T-cell (primary cell): ENCODE results near the gene TSPAN3. TPM values are rescaled to one million over a fixed set of nuclear protein-coding genes. Genes with fewer than 3 reads are reported as not detected.

ENCODE experiments used
- ATAC-seq, 4 experiments: fragments of 200-7000 bp in 3 of 4; fragments of 150-1000 bp in 1 of 4; cut with Tn5 transposase; replicated peaks in 1 of 4; 1 replicate in 3 of 4; 2 replicates in 1 of 4; pipeline ENCODE4 v1.10.0; 2021; ENCODE audit warnings: moderate library complexity in 3 of 4, mild to moderate bottlenecking in 2 of 4, moderate number of reproducible peaks in 1 of 4
- CTCF ChIA-PET, 2 donors: fragments of 300-600 bp; sonication (Branson Sonifier 250); formaldehyde crosslinking; loops; one replicate each; lab custom pipeline; 2022; ENCODE audit warnings: antibody characterized with exemption in 2 of 2; lab: Charles Lee
- POLR2A ChIA-PET, 2 donors: fragments of 300-600 bp; sonication (Branson Sonifier 250); formaldehyde crosslinking; loops; one replicate each; lab custom pipeline; 2022; ENCODE audit warnings: antibody characterized with exemption in 2 of 2; lab: Charles Lee
- DNase-seq, 35 experiments: peaks; one replicate each; pipeline versions ENCODE4 v3.0.0 to v3.0.0-alpha.2; 2013 to 2023
- H3K27ac ChIP-seq: one replicate; pipeline ENCODE4 v1.5.1; 2013; ENCODE audit warnings: low read length
- H3K27me3 ChIP-seq, 2 experiments: replicated peaks in 1 of 2; 1 replicate in 1 of 2; 2 replicates in 1 of 2; pipeline versions ENCODE4 v1.6.1 to v1.7.0; 2013; ENCODE audit warnings: low read length in 1 of 2, mixed read lengths in 1 of 2; ENCODE audit not compliant: control insufficient read depth in 2 of 2, insufficient read depth in 2 of 2; ENCODE audit errors: extremely low read depth in 1 of 2
- H3K36me3 ChIP-seq, 2 donors: 1 replicate in 1 of 2; 2 replicates in 1 of 2; pipeline versions ENCODE4 v1.6.1 to v1.7.0; 2013; ENCODE audit warnings: low read length in 1 of 2; ENCODE audit not compliant: control insufficient read depth in 2 of 2, insufficient read depth in 1 of 2; ENCODE audit errors: extremely low read depth in 1 of 2
- H3K4me1 ChIP-seq, 2 experiments: 1 replicate in 1 of 2; 2 replicates in 1 of 2; pipeline versions ENCODE4 v1.6.1 to v1.7.0; 2013; ENCODE audit warnings: low read length in 2 of 2, mixed read lengths in 1 of 2; ENCODE audit not compliant: insufficient read depth in 2 of 2, control insufficient read depth in 1 of 2; ENCODE audit errors: extremely low read depth in 1 of 2
- H3K4me3 ChIP-seq, 2 donors: 1 replicate in 1 of 2; 2 replicates in 1 of 2; pipeline versions ENCODE4 v1.5.1 to v1.7.0; 2013; ENCODE audit warnings: mild to moderate bottlenecking in 2 of 2, low read length in 1 of 2, moderate library complexity in 1 of 2; ENCODE audit not compliant: control insufficient read depth in 1 of 2; ENCODE audit errors: extremely low read depth in 1 of 2
- H3K9me3 ChIP-seq: 2 replicates; pipeline ENCODE4 v1.7.0; 2013
- H3K27ac Mint-ChIP-seq, 2 donors: one replicate each; pipeline ENCODE4 v1.8.0; 2020 to 2021; ENCODE audit warnings: mild to moderate bottlenecking in 2 of 2, mixed read lengths in 2 of 2
- H3K27me3 Mint-ChIP-seq, 2 donors: one replicate each; pipeline ENCODE4 v1.8.0; 2021 to 2022; ENCODE audit warnings: mixed read lengths in 2 of 2
- H3K36me3 Mint-ChIP-seq: one replicate; pipeline ENCODE4 v1.8.0; 2021; ENCODE audit warnings: mixed read lengths
- H3K4me1 Mint-ChIP-seq, 3 donors: one replicate each; pipeline ENCODE4 v1.8.0; 2020 to 2022; ENCODE audit warnings: mixed read lengths in 3 of 3, mild to moderate bottlenecking in 1 of 3
- H3K4me3 Mint-ChIP-seq, 3 donors: one replicate each; pipeline ENCODE4 v1.8.0; 2020 to 2022; ENCODE audit warnings: mild to moderate bottlenecking in 3 of 3, mixed read lengths in 3 of 3, moderate library complexity in 3 of 3
- H3K9me3 Mint-ChIP-seq, 3 donors: one replicate each; pipeline ENCODE4 v1.8.0; 2020 to 2022; ENCODE audit warnings: mixed read lengths in 3 of 3
- WGBS: methylation state at CpG from one replicate; pipeline ENCODE4 v1.1.5; 2013; ENCODE audit warnings: missing lambda C conversion rate; ENCODE audit not compliant: insufficient coverage; 5-methylcytosine and 5-hydroxymethylcytosine counted together
- total RNA-seq, 35 experiments: library from RNA in 6 of 35; stranded (reverse) in 6 of 35; fragments of 120-200 nt in 1 of 35; gene quantifications; one replicate each; pipeline versions ENCODE4 v1.2.1 to v1.2.4 and lab custom pipeline; 2013 to 2026

The TSPAN3 gene
- total RNA-seq, 5 donors from 2014 or later (not counting 1 experiment from before 2014, with no cell fraction given): 12.7 to 26.3 (median 25.0) TPM

DNA sequence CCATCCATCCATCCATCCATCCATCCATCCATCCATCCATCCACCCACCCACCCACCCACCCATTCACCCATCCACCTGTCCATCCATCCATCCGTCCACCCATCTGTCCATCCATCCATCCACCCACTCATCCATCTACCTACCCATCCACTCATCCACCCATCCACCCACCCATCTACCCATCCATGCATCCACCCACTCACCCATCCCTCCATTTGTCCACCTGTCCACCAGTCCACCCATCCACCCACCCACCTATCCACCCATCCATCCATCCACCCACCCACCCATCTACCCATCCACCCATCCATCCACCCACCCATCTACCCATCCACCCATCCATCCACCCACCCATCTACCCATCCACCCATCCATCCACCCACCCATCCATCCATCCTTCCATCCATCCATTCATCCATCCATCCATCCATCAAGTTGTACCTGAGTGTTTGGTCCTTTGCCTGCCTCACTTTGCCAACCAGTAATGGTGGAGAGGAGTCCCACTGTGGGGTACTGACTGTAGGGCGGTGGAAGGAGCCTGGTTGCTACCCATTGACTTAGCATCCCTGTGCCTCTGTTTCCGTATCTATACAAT is 58.7 kb downstream of the TSPAN3 start:
- H3K9me3 ChIP-seq: no peaks in the 10 kb centered on the region
- no peak for DNase-seq
- no peaks in the 10 kb centered on the region for H3K27me3 ChIP-seq
- peak overlapping the region; percentile 97 to 98 for H3K27ac Mint-ChIP-seq
- H3K27ac ChIP-seq: peak overlapping the region; percentile 83
- ChIA-PET CTCF (interaction anchor here (0.6 to 2.0 kb wide), 6 partner anchors 9 to 1176 kb away, joined by 3 to 15 read pairs (median 5); no protein-coding TSS in a partner anchor), POLR2A (no interaction called here)
- no peak for ATAC-seq
- WGBS: 89% methylated on average over 3 of the region's 3 CpGs
- peaks cover 11% of the 10 kb centered on the region for H3K36me3 Mint-ChIP-seq
- no peaks in the 10 kb centered on the region for H3K27me3 Mint-ChIP-seq
- H3K4me3 Mint-ChIP-seq: peak overlapping the region in 1 of 3 donors; percentile 76
- peaks cover 81 to 90% (median 89%) of the 10 kb centered on the region in 3 donors for H3K4me1 Mint-ChIP-seq
- H3K9me3 Mint-ChIP-seq: no peaks in the 10 kb centered on the region
- H3K36me3 ChIP-seq: peaks cover 10 to 24% of the 10 kb centered on the region in 2 donors
- no peak overlapping the region for H3K4me3 ChIP-seq
- peaks cover 34 to 100% of the 10 kb centered on the region in 2 experiments for H3K4me1 ChIP-seq

DNA sequence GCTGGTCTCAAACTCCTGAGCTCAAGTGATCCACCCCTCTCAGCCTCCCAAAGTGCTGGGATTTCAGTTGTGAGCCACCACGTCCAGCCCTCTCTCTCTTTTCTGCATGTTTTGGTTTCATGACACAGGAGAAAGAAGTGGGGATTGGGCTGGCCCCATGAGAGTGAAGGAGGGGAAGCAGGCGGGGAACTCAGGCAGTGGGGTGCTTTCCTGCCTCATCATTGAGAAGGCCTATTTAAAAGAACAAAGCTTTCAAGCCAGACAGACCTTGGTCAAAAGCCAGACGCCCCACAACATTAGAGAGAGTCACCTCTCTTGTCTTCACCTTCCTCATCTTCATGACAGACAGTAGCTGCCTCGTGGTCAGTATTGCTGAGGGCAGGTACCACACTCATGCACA is 60.1 kb downstream of the TSPAN3 start:
- ATAC-seq (peak in 1 of 4 experiments; percentile 14), DNase-seq (peak in 1 of 35 experiments; percentile 54)
- 47% methylated on average over 2 of the region's 4 CpGs for WGBS
- ChIA-PET POLR2A (interaction anchor here in 1 of 2 donors (0.5 kb wide), 1 partner anchor 106 kb away, joined by 3 read pairs; no protein-coding TSS in a partner anchor), CTCF (no interaction called here)
- peak overlapping the region in 1 of 3 donors; percentile 54 for H3K4me3 Mint-ChIP-seq
- no peaks in the 10 kb centered on the region for H3K27me3 ChIP-seq
- no peaks in the 10 kb centered on the region for H3K9me3 Mint-ChIP-seq
- peaks cover 78 to 91% (median 91%) of the 10 kb centered on the region in 3 donors for H3K4me1 Mint-ChIP-seq
- peak overlapping the region; percentile 83 to 86 for H3K27ac Mint-ChIP-seq
- peaks cover 11% of the 10 kb centered on the region for H3K36me3 Mint-ChIP-seq
- H3K27ac ChIP-seq: peak overlapping the region; percentile 83
- peaks cover 29 to 93% of the 10 kb centered on the region in 2 experiments for H3K4me1 ChIP-seq
- no peak overlapping the region for H3K4me3 ChIP-seq
- H3K9me3 ChIP-seq: no peaks in the 10 kb centered on the region
- peaks cover 6 to 28% of the 10 kb centered on the region in 2 donors for H3K36me3 ChIP-seq
- H3K27me3 Mint-ChIP-seq: no peaks in the 10 kb centered on the region

GRCh38 chr15:77010312-77010686 is 60.6 kb downstream of the TSPAN3 start:
- peaks cover 10% of the 10 kb centered on the region for H3K36me3 Mint-ChIP-seq
- H3K4me1 ChIP-seq: peaks cover 24 to 87% of the 10 kb centered on the region in 2 experiments

GRCh38 chr15:77009646-77010311 is 61.1 kb downstream of the TSPAN3 start:
- WGBS: 84% methylated on average over 12 of the region's 14 CpGs
- Mint-ChIP-seq H3K27ac (peak overlapping the region; percentile 83 to 86), H3K4me1 (peaks cover 76 to 89% (median 89%) of the 10 kb centered on the region in 3 donors), H3K9me3 (no peaks in the 10 kb centered on the region), H3K4me3 (peak overlapping the region in 1 of 3 donors; percentile 54), H3K27me3 (no peaks in the 10 kb centered on the region), H3K36me3 (peaks cover 8% of the 10 kb centered on the region)
- Histone ChIP-seq H3K9me3 (no peaks in the 10 kb centered on the region), H3K27ac (peak overlapping the region; percentile 47), H3K4me1 (peaks cover 21 to 87% of the 10 kb centered on the region in 2 experiments), H3K27me3 (no peaks in the 10 kb centered on the region), H3K4me3 (no peak overlapping the region), H3K36me3 (peaks cover 6 to 28% of the 10 kb centered on the region in 2 donors)
- ChIA-PET CTCF (no interaction called here), POLR2A (no interaction called here)
- ATAC-seq (no peak), DNase-seq (no peak)

More at GRCh38 chr15:77010312-77010686, 60.6 kb downstream of the TSPAN3 start:
- peak overlapping the region; percentile 83 to 86 for H3K27ac Mint-ChIP-seq
- H3K27me3 Mint-ChIP-seq: no peaks in the 10 kb centered on the region
- H3K27ac ChIP-seq: peak overlapping the region; percentile 47
- WGBS: 90% methylated on average over 4 of the region's 4 CpGs
- H3K4me1 Mint-ChIP-seq: peaks cover 79 to 91% (median 91%) of the 10 kb centered on the region in 3 donors
- ATAC-seq (no peak), DNase-seq (no peak)
- peak overlapping the region in 1 of 3 donors; percentile 54 for H3K4me3 Mint-ChIP-seq
- POLR2A ChIA-PET: interaction anchor here in 1 of 2 donors (0.5 kb wide), 1 partner anchor 106 kb away, joined by 3 read pairs; no protein-coding TSS in a partner anchor
- H3K27me3 ChIP-seq: no peaks in the 10 kb centered on the region
- peaks cover 6 to 28% of the 10 kb centered on the region in 2 donors for H3K36me3 ChIP-seq
- H3K9me3 Mint-ChIP-seq: no peaks in the 10 kb centered on the region
- CTCF ChIA-PET: no interaction called here
- H3K4me3 ChIP-seq: no peak overlapping the region
- no peaks in the 10 kb centered on the region for H3K9me3 ChIP-seq

DNA sequence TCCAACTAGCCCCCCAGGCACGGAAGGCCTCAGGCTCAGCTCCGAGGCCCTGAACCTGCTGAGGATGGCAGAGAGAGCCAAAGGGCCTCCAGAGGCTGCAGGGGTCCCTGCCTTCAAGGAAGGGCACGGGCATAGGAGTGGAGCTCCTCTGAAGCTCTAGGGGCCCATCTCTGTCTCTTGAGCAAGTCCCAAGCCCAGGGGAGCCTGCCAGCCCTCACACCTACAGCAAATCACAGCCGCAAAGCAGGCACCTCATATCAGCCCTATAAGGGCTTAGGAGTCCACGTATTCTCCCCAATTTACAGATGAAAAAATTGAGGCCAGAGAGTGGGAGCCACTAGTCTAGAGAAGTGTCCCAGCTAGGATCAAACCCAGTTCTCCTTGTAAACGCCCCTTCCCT is 61.7 kb downstream of the TSPAN3 start:
- no peaks in the 10 kb centered on the region for H3K9me3 ChIP-seq
- H3K36me3 Mint-ChIP-seq: peaks cover 10% of the 10 kb centered on the region
- no peak overlapping the region for H3K4me3 Mint-ChIP-seq
- peaks cover 20 to 87% of the 10 kb centered on the region in 2 experiments for H3K4me1 ChIP-seq
- POLR2A ChIA-PET: no interaction called here
- no peak overlapping the region for H3K27ac ChIP-seq
- no peak overlapping the region for H3K4me3 ChIP-seq
- H3K27ac Mint-ChIP-seq: peak overlapping the region; percentile 76 to 83
- peaks cover 6 to 30% of the 10 kb centered on the region in 2 donors for H3K36me3 ChIP-seq
- CTCF ChIA-PET: no interaction called here
- no peaks in the 10 kb centered on the region for H3K27me3 ChIP-seq
- WGBS: 84% methylated on average over 4 of the region's 6 CpGs
- peaks cover 0 to under 1% (median 0%) of the 10 kb centered on the region in 3 donors for H3K9me3 Mint-ChIP-seq
- H3K27me3 Mint-ChIP-seq: no peaks in the 10 kb centered on the region
- DNase-seq (no peak), ATAC-seq (no peak)
- H3K4me1 Mint-ChIP-seq: peaks cover 76 to 89% (median 89%) of the 10 kb centered on the region in 3 donors

GRCh38 chr15:77004189-77004588 is 66.7 kb downstream of the TSPAN3 start:
- H3K4me3 Mint-ChIP-seq: peak overlapping the region in 2 of 3 donors; percentile 31 to 82
- H3K4me1 Mint-ChIP-seq: peaks cover 74 to 92% (median 87%) of the 10 kb centered on the region in 3 donors
- ChIA-PET POLR2A (no interaction called here), CTCF (interaction anchor here in 1 of 2 donors (2.6 kb wide), 1 partner anchor 19 kb away, joined by 9 read pairs; no protein-coding TSS in a partner anchor)
- Histone ChIP-seq H3K27ac (peak overlapping the region; percentile 67), H3K4me3 (no peak overlapping the region), H3K36me3 (peaks cover 5 to 46% of the 10 kb centered on the region in 2 donors), H3K9me3 (no peaks in the 10 kb centered on the region), H3K27me3 (no peaks in the 10 kb centered on the region), H3K4me1 (peaks cover 29 to 87% of the 10 kb centered on the region in 2 experiments)
- WGBS: 68% methylated on average over 4 of the region's 4 CpGs
- ATAC-seq (no peak), DNase-seq (no peak)
- peaks cover 0 to 4% (median 0%) of the 10 kb centered on the region in 3 donors for H3K9me3 Mint-ChIP-seq
- H3K36me3 Mint-ChIP-seq: peaks cover 15% of the 10 kb centered on the region
- peak overlapping the region; percentile 93 to 98 for H3K27ac Mint-ChIP-seq
- H3K27me3 Mint-ChIP-seq: no peaks in the 10 kb centered on the region
